WERI-Rb-1 (cell line): Measurements from ENCODE around the gene PEAK1.

ENCODE experiments used
- DNase-seq: peaks from one replicate; pipeline ENCODE4 v3.0.0-alpha.2; 2020
- H3K27ac ChIP-seq: fragments of 250-450 bp; sonication (Bioruptor Pico); 2 replicates; pipeline ENCODE4 v1.5.1; 2020; ENCODE audit warnings: mild to moderate bottlenecking, moderate library complexity
- H3K27me3 ChIP-seq: fragments of 250-450 bp; sonication (Bioruptor Pico); 2 replicates; pipeline ENCODE4 v1.5.1; 2021; ENCODE audit warnings: mild to moderate bottlenecking, low read depth, moderate library complexity; ENCODE audit not compliant: insufficient read depth, severe bottlenecking
- H3K36me3 ChIP-seq: fragments of 250-450 bp; sonication (Bioruptor Pico); 2 replicates; pipeline ENCODE4 v1.5.1; 2020; ENCODE audit warnings: mild to moderate bottlenecking, moderate library complexity
- H3K4me3 ChIP-seq: 2 replicates; pipeline ENCODE4 v1.5.1; 2011; ENCODE audit warnings: low read depth, mild to moderate bottlenecking, control low read depth, low read length
- H3K9me3 ChIP-seq: fragments of 250-450 bp; sonication (Bioruptor Pico); 2 replicates; pipeline ENCODE4 v1.5.1; 2021; ENCODE audit warnings: mild to moderate bottlenecking, moderate library complexity; ENCODE audit not compliant: severe bottlenecking
- CTCF ChIP-seq: IDR thresholded peaks from 2 replicates; pipeline ENCODE4 v1.5.1; 2011; ENCODE audit warnings: low read depth, mild to moderate bottlenecking, control low read depth, inconsistent platforms, low read length

Gene PEAK1

GRCh38 chr15:77416148-77416455, 3.8 kb downstream of the PEAK1 start:
- no peaks in the 10 kb centered on the region for H3K9me3 ChIP-seq
- H3K4me3 ChIP-seq = no peak overlapping the region
- DNase-seq = no peak
- H3K27me3 ChIP-seq = no peaks in the 10 kb centered on the region
- no peak for TF ChIP-seq CTCF
- no peaks in the 10 kb centered on the region for H3K36me3 ChIP-seq
- H3K27ac ChIP-seq = no peak overlapping the region

DNA sequence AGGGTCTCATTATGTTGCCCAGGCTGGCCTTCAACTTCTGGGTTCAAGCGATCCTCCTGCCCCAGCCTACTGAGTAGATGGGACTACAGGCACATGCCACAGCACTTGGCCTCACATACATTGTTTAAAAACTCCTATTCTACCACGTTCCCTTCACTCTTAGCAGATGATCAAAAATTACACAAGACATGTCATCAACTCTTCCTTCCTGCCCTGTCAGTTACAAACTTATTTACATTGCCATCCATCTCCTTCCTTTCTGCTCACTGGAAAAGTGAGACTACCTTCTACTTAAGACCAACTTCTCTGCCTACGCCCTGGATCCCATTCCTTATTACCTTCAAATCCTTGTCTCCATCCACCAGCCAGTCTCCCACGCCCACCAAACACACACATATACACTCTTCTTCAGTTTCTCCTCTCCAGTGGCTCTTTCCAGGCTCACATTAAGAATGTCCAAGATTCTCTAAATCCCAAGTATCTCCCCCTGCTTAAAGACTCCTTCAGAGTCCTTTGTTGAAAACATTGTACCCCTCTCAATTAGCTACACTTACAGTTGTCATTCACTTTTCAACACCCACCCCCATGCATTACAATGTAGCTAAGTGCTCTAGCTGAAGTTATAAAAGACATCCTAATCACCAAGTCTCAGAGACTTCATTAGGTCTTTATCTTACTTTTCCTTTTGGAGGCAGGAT, 4.3 kb downstream of the PEAK1 start:
- no peak for TF ChIP-seq CTCF
- Histone ChIP-seq H3K27me3 (no peaks in the 10 kb centered on the region), H3K9me3 (no peaks in the 10 kb centered on the region), H3K4me3 (no peak overlapping the region), H3K36me3 (no peaks in the 10 kb centered on the region), H3K27ac (no peak overlapping the region)
- DNase-seq = no peak

- Histone ChIP-seq H3K9me3 (no peaks in the 10 kb centered on the region), H3K27me3 (no peaks in the 10 kb centered on the region), H3K27ac (no peak overlapping the region), H3K36me3 (no peaks in the 10 kb centered on the region), H3K4me3 (no peak overlapping the region)
- no peak for DNase-seq
- TF ChIP-seq CTCF = no peak
Measured at GRCh38 chr15:77414789-77415442, 5.0 kb downstream of the PEAK1 start.

DNA sequence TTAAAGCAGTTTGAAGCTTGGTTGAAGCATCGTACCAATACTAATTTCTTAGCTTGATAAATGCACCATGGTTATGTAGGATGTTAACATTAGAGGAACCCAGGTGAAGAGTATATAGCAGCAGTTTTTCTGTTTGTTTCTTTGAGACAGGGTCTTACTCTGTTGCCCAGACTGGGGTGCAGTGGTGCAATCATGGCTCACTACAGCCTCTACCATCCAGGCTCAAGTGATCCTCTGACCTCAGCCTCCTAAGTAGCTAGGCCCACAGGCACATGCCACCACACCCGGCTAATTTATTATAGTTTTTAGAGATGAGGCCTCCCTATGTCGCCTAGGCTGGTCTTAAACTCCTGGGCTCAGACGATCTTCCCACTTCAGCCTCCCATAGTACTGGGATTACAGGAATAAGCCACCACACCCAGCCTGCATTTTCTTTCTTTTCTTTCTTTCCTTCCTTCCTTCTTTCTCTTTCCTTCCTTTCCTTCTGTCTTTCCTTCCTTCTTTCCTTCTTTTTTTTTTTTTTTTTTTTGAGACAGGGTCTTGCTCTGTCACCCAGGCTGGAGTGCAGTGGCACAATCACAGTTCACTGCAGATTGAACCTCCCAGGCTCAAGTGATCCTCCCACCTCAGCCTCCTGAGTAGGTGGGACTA, 6.1 kb downstream of the PEAK1 start:
- Histone ChIP-seq H3K36me3 (no peaks in the 10 kb centered on the region), H3K9me3 (no peaks in the 10 kb centered on the region), H3K27me3 (no peaks in the 10 kb centered on the region), H3K27ac (no peak overlapping the region), H3K4me3 (no peak overlapping the region)
- TF ChIP-seq CTCF = no peak
- no peak for DNase-seq

- no peaks in the 10 kb centered on the region for H3K27me3 ChIP-seq
- no peak overlapping the region for H3K4me3 ChIP-seq
- no peak for TF ChIP-seq CTCF
- H3K36me3 ChIP-seq = no peaks in the 10 kb centered on the region
- H3K9me3 ChIP-seq = no peaks in the 10 kb centered on the region
- no peak overlapping the region for H3K27ac ChIP-seq
- no peak for DNase-seq
Measured at GRCh38 chr15:77412972-77413698, 6.8 kb downstream of the PEAK1 start.
